Femur (tissue), 1 donor: ENCODE data around the gene LIN9.
"Not testable (repeated sequence)": the region's sequence is repeated elsewhere in the genome, so short reads cannot be mapped to it uniquely, and the experiment has no call there.

Experiments
- DNase-seq: peaks from one replicate; pipeline ENCODE4 v3.0.0-alpha.2; 2017

The LIN9 gene

GRCh38 chr1:226314055-226314454 lies 5.1 kb upstream of the LIN9 start:
- no peak for DNase-seq

- DNase-seq: no peak
These were observed 3.1 kb upstream of the LIN9 start for GRCh38 chr1:226312065-226312464.

- no peak for DNase-seq
These were observed 2.4 kb upstream of the LIN9 start for GRCh38 chr1:226311376-226311775.

- no peak for DNase-seq
These were observed 1.8 kb upstream of the LIN9 start for GRCh38 chr1:226310637-226311195.

GRCh38 chr1:226310245-226310540 lies 1.2 kb upstream of the LIN9 start:
- no peak for DNase-seq

GRCh38 chr1:226309398-226310244 lies 657 bp upstream of the LIN9 start:
- DNase-seq: no peak

- peak; percentile 41 for DNase-seq
These were observed 720 bp downstream of the LIN9 start for GRCh38 chr1:226308166-226308722.

- no peak for DNase-seq
These were observed 2.5 kb downstream of the LIN9 start for GRCh38 chr1:226306425-226306824.

- no peak for DNase-seq
These were observed 3.8 kb downstream of the LIN9 start for GRCh38 chr1:226305184-226305583.

- no peak for DNase-seq
These were observed 4.5 kb downstream of the LIN9 start for GRCh38 chr1:226304291-226304955.

GRCh38 chr1:226302731-226303130 lies 6.2 kb downstream of the LIN9 start:
- DNase-seq: no peak

GRCh38 chr1:226296911-226297310 lies 12.1 kb downstream of the LIN9 start:
- no peak for DNase-seq

- DNase-seq: no peak
These were observed 15.4 kb downstream of the LIN9 start for GRCh38 chr1:226293553-226293920.

GRCh38 chr1:226292874-226293552 lies 16.0 kb downstream of the LIN9 start:
- DNase-seq: no peak

GRCh38 chr1:226287587-226287986 lies 21.4 kb downstream of the LIN9 start:
- no peak for DNase-seq

- DNase-seq: no peak
These were observed 27.9 kb downstream of the LIN9 start for GRCh38 chr1:226281058-226281457.

GRCh38 chr1:226279498-226279897 lies 29.5 kb downstream of the LIN9 start:
- no peak for DNase-seq

GRCh38 chr1:226277897-226278296 lies 31.1 kb downstream of the LIN9 start:
- DNase-seq: no peak

GRCh38 chr1:226276987-226277386 lies 32.0 kb downstream of the LIN9 start:
- no peak for DNase-seq

- DNase-seq: no peak
These were observed 32.8 kb downstream of the LIN9 start for GRCh38 chr1:226276077-226276682.

- DNase-seq: no peak
These were observed 34.8 kb downstream of the LIN9 start for GRCh38 chr1:226274138-226274537.

GRCh38 chr1:226272233-226272902 lies 36.6 kb downstream of the LIN9 start:
- not testable (repeated sequence) for DNase-seq
